Bronchial epithelial cell (primary cell): ENCODE data around the gene OMA1. TPM values are rescaled to one million over a fixed set of nuclear protein-coding genes. Genes with fewer than 3 reads are reported as not detected.

Experiments used
- DNase-seq: peaks from one replicate; pipeline ENCODE4 v3.0.0-alpha.2; 2010; ENCODE audit warnings: low read depth
- FAIRE-seq: peaks from 2 replicates; lab custom pipeline; 2011; peaks lifted over from hg19 to GRCh38; lab: Jason Lieb, UNC
- H3K27me3 ChIP-seq: 2 replicates; pipeline ENCODE4 v1.5.1; 2011; ENCODE audit warnings: low read length; ENCODE audit not compliant: control insufficient read depth, insufficient read depth
- H3K36me3 ChIP-seq: 2 replicates; pipeline ENCODE4 v1.5.1; 2011; ENCODE audit warnings: low read length; ENCODE audit not compliant: control insufficient read depth, insufficient read depth
- H3K4me3 ChIP-seq: 2 replicates; pipeline ENCODE4 v1.5.1; 2011; ENCODE audit warnings: mild to moderate bottlenecking, low read depth, low read length, control low read depth
- CTCF ChIP-seq: IDR thresholded peaks from 2 replicates; pipeline ENCODE4 v1.5.1; 2011; ENCODE audit warnings: mild to moderate bottlenecking, moderate library complexity, low read length, control low read depth, inconsistent platforms; ENCODE audit not compliant: insufficient read depth, severe bottlenecking
- total RNA-seq: library from RNA; depleted of rRNA; stranded (reverse); fragments of >200 nt; gene quantifications from 2 replicates; pipeline ENCODE4 v1.2.1, GENCODE V29; 2014

Gene OMA1
- total RNA-seq, 1 donor from 2014 or later: 21.6 TPM

GRCh38 chr1:58487002-58487401 lies 59.5 kb downstream of the OMA1 start:
- H3K4me3 ChIP-seq: no peak overlapping the region
- TF ChIP-seq CTCF: no peak
- no peak for FAIRE-seq
- no peaks in the 10 kb centered on the region for H3K27me3 ChIP-seq
- H3K36me3 ChIP-seq: no peaks in the 10 kb centered on the region
- no peak for DNase-seq

GRCh38 chr1:58481962-58482361 lies 64.6 kb downstream of the OMA1 start:
- Histone ChIP-seq H3K4me3 (no peak overlapping the region), H3K27me3 (no peaks in the 10 kb centered on the region), H3K36me3 (no peaks in the 10 kb centered on the region)
- DNase-seq: no peak
- TF ChIP-seq CTCF: no peak
- FAIRE-seq: no peak

GRCh38 chr1:58480191-58480590 lies 66.3 kb downstream of the OMA1 start:
- H3K4me3 ChIP-seq: no peak overlapping the region
- no peaks in the 10 kb centered on the region for H3K36me3 ChIP-seq
- H3K27me3 ChIP-seq: no peaks in the 10 kb centered on the region
- no peak for TF ChIP-seq CTCF
- FAIRE-seq: no peak
- DNase-seq: no peak

GRCh38 chr1:58477390-58477789 lies 69.1 kb downstream of the OMA1 start:
- Histone ChIP-seq H3K27me3 (no peaks in the 10 kb centered on the region), H3K4me3 (no peak overlapping the region), H3K36me3 (no peaks in the 10 kb centered on the region)
- no peak for TF ChIP-seq CTCF
- FAIRE-seq (no peak), DNase-seq (peak; percentile 32)

- no peak overlapping the region for H3K4me3 ChIP-seq
- no peak for FAIRE-seq
- no peak for DNase-seq
- H3K36me3 ChIP-seq: no peaks in the 10 kb centered on the region
- no peak for TF ChIP-seq CTCF
- no peaks in the 10 kb centered on the region for H3K27me3 ChIP-seq
Observed at GRCh38 chr1:58476179-58476578, 70.3 kb downstream of the OMA1 start.

GRCh38 chr1:58469476-58469875 lies 77.0 kb downstream of the OMA1 start:
- no peak for TF ChIP-seq CTCF
- H3K36me3 ChIP-seq: no peaks in the 10 kb centered on the region
- DNase-seq (no peak), FAIRE-seq (no peak)
- H3K4me3 ChIP-seq: no peak overlapping the region
- H3K27me3 ChIP-seq: no peaks in the 10 kb centered on the region
